ENCODE data around the gene RET.

The RET gene

DNA sequence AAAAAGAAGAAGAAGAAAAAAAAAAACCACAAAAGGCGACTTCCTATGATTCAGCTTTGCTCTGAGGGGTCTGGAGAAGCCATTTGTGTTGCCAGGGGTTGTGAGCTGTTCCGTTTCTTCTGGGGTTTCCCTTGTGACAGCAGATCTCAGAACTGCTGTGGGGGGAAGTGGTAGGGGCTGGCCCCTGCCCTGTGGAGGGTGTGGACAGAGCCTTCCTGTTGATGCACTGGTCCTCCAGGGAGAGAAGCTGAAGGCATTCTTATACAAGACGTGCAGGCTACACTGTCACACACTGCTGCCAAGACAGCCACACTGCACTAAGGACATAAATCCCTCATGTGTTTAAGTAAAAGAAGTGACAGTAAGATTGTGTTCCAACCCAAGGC lies 44.1 kb downstream of the RET start:
- no peak for DNase-seq (ENCODE audit: low read depth)
- H3K4me3 ChIP-seq (ENCODE audit: control insufficient read depth, low read depth, low read length): no peak overlapping the region
- TF ChIP-seq, protein P1, sequence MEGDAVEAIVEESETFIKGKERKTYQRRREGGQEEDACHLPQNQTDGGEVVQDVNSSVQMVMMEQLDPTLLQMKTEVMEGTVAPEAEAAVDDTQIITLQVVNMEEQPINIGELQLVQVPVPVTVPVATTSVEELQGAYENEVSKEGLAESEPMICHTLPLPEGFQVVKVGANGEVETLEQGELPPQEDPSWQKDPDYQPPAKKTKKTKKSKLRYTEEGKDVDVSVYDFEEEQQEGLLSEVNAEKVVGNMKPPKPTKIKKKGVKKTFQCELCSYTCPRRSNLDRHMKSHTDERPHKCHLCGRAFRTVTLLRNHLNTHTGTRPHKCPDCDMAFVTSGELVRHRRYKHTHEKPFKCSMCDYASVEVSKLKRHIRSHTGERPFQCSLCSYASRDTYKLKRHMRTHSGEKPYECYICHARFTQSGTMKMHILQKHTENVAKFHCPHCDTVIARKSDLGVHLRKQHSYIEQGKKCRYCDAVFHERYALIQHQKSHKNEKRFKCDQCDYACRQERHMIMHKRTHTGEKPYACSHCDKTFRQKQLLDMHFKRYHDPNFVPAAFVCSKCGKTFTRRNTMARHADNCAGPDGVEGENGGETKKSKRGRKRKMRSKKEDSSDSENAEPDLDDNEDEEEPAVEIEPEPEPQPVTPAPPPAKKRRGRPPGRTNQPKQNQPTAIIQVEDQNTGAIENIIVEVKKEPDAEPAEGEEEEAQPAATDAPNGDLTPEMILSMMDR (IDR thresholded peaks at IDR 0.05; ENCODE audit: control insufficient read depth, insufficient read depth, low read depth, low read length, missing control alignments): no peak

- no peak overlapping the region for H3K4me3 ChIP-seq (ENCODE audit: control insufficient read depth, low read depth, low read length)
- no peak for DNase-seq (ENCODE audit: low read depth)
- TF ChIP-seq, protein P1 (IDR thresholded peaks at IDR 0.05; ENCODE audit: control insufficient read depth, insufficient read depth, low read depth, low read length, missing control alignments): no peak
These were observed 44.6 kb downstream of the RET start for GRCh38 chr10:43121444-43121843.

DNA sequence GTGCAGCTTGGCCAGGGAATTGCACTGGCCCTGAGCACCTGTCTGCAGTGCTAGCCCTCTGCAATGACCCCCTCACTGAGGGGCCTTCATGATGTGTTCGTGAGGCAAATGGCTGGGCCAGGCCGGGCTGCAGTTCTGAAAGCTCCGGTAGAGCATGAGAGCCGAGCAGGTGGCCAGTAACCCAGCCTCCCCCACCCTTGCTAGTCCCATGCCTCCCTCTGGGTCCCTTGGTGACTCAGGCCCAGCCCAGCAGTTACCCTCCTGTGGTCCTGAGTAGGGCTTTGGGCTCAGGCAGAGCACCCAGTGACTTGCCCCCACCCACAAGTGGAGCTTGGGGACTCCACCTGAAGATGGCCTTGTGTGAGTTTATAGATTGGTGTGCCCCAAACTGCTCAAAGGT lies 45.2 kb downstream of the RET start:
- DNase-seq (ENCODE audit: low read depth): no peak
- TF ChIP-seq, protein P1 (IDR thresholded peaks at IDR 0.05; ENCODE audit: control insufficient read depth, insufficient read depth, low read depth, low read length, missing control alignments): no peak
- H3K4me3 ChIP-seq (ENCODE audit: control insufficient read depth, low read depth, low read length): no peak overlapping the region

DNA sequence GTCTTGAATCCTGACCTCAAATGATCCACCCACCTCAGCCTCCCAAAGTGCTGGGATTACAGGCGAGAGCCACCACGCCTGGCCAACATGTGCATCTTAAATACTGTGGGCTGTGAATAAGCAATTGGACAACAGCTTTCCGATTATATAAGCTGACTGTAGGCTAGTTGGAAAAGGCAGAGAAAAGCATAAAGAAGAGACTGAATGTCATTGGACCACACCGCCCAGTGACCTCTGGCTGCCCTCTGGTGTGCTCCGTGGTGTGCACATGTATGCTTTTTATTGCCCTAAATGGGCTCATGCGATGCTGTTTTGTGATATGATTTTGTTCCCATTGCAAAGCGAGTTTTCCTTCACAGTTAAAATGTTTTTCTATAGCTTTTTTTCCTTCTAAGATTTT lies 46.0 kb downstream of the RET start:
- no peak for DNase-seq (ENCODE audit: low read depth)
- TF ChIP-seq, protein P1 (IDR thresholded peaks at IDR 0.05; ENCODE audit: control insufficient read depth, insufficient read depth, low read depth, low read length, missing control alignments): no peak
- no peak overlapping the region for H3K4me3 ChIP-seq (ENCODE audit: control insufficient read depth, low read depth, low read length)

- no peak overlapping the region for H3K4me3 ChIP-seq (ENCODE audit: control insufficient read depth, low read depth, low read length)
- TF ChIP-seq, protein P1 (IDR thresholded peaks at IDR 0.05; ENCODE audit: control insufficient read depth, insufficient read depth, low read depth, low read length, missing control alignments): no peak
- no peak for DNase-seq (ENCODE audit: low read depth)
These were observed 46.7 kb downstream of the RET start for GRCh38 chr10:43123361-43124093.

GRCh38 chr10:43124094-43124521 lies 47.2 kb downstream of the RET start:
- TF ChIP-seq, protein P1 (IDR thresholded peaks at IDR 0.05; ENCODE audit: control insufficient read depth, insufficient read depth, low read depth, low read length, missing control alignments): no peak
- H3K4me3 ChIP-seq (ENCODE audit: control insufficient read depth, low read depth, low read length): no peak overlapping the region
- no peak for DNase-seq (ENCODE audit: low read depth)

Data from AG09309 (cell line).